ENCODE results near the gene TMED5.

Gene TMED5

DNA sequence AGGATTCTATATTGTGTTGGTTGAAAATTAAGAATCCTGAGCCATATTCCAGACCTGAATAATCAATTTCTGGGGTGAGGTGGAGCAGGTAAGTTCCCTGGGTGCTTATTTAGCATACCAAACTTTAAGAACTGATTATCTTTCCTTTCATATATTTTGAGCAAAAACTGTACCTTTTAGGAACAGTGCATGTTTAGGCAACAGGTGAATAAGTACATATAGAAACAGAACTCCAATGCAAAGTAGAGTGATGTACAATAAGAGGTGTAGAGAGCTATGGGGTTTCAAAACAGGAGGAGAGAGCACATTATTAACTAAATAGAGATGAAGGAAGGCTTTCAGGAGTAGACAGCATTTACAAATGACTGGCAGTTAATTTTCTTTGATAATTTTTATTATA, 28.7 kb downstream of the TMED5 start:
- no peak overlapping the region for H3K27ac ChIP-seq (ENCODE audit: low read length)
- H3K9ac ChIP-seq (ENCODE audit: low read length in 2 of 2): no peak overlapping the region
- no peaks in the 10 kb centered on the region for H3K9me3 ChIP-seq (ENCODE audit: control insufficient read depth in 2 of 2, low read length in 2 of 2)
- peaks cover 15 to 17% of the 10 kb centered on the region in 2 donors for H3K36me3 ChIP-seq (ENCODE audit: control insufficient read depth in 2 of 2, insufficient read depth in 2 of 2, low read length in 2 of 2)
- H3K4me3 ChIP-seq (ENCODE audit: low read length in 2 of 2): no peak overlapping the region
- H3K27me3 ChIP-seq (ENCODE audit: control insufficient read depth in 1 of 2, insufficient read depth in 2 of 2, low read length in 2 of 2): no peaks in the 10 kb centered on the region
- H3K4me1 ChIP-seq (ENCODE audit: control insufficient read depth, insufficient read depth, low read length): no peaks in the 10 kb centered on the region

DNA sequence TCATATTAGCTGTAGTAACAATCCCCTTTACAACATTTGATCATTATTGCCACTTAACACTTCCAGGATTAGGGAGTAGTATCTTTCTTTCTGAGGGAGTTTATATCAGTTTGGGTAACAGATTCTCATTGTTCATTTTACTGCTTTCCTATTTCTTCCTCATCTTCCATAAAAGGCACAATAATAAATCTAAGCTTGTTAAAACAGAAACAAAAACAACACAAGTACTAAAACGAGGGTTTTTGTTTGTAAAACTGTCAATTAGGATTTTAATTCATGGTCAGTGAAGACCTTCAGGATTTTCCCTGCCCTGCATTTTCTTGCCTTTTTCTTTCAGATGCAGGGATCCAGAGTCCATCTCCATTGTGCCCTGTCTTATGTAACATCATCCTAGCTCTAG, 29.5 kb downstream of the TMED5 start:
- H3K36me3 ChIP-seq (ENCODE audit: control insufficient read depth in 2 of 2, insufficient read depth in 2 of 2, low read length in 2 of 2): peaks cover 15% of the 10 kb centered on the region in 2 donors
- no peak overlapping the region for H3K27ac ChIP-seq (ENCODE audit: low read length)
- no peak overlapping the region for H3K9ac ChIP-seq (ENCODE audit: low read length in 2 of 2)
- H3K4me1 ChIP-seq (ENCODE audit: control insufficient read depth, insufficient read depth, low read length): no peaks in the 10 kb centered on the region
- no peak overlapping the region for H3K4me3 ChIP-seq (ENCODE audit: low read length in 2 of 2)
- no peaks in the 10 kb centered on the region for H3K9me3 ChIP-seq (ENCODE audit: control insufficient read depth in 2 of 2, low read length in 2 of 2)
- H3K27me3 ChIP-seq (ENCODE audit: control insufficient read depth in 1 of 2, insufficient read depth in 2 of 2, low read length in 2 of 2): no peaks in the 10 kb centered on the region

- Histone ChIP-seq H3K36me3 (ENCODE audit: control insufficient read depth in 2 of 2, insufficient read depth in 2 of 2, low read length in 2 of 2) (peaks cover 7 to 15% of the 10 kb centered on the region in 2 donors), H3K4me1 (ENCODE audit: control insufficient read depth, insufficient read depth, low read length) (no peaks in the 10 kb centered on the region), H3K4me3 (ENCODE audit: low read length in 2 of 2) (no peak overlapping the region), H3K9me3 (ENCODE audit: control insufficient read depth in 2 of 2, low read length in 2 of 2) (no peaks in the 10 kb centered on the region), H3K27me3 (ENCODE audit: control insufficient read depth in 1 of 2, insufficient read depth in 2 of 2, low read length in 2 of 2) (no peaks in the 10 kb centered on the region), H3K9ac (ENCODE audit: low read length in 2 of 2) (no peak overlapping the region), H3K27ac (ENCODE audit: low read length) (no peak overlapping the region)
Measured at GRCh38 chr1:93148001-93148400, 32.2 kb downstream of the TMED5 start.

GRCh38 chr1:93143769-93144168, 36.4 kb downstream of the TMED5 start:
- peaks cover 2 to 6% of the 10 kb centered on the region in 2 donors for H3K36me3 ChIP-seq (ENCODE audit: control insufficient read depth in 2 of 2, insufficient read depth in 2 of 2, low read length in 2 of 2)
- no peaks in the 10 kb centered on the region for H3K4me1 ChIP-seq (ENCODE audit: control insufficient read depth, insufficient read depth, low read length)
- no peak overlapping the region for H3K4me3 ChIP-seq (ENCODE audit: low read length in 2 of 2)
- H3K27me3 ChIP-seq (ENCODE audit: control insufficient read depth in 1 of 2, insufficient read depth in 2 of 2, low read length in 2 of 2): no peaks in the 10 kb centered on the region
- no peaks in the 10 kb centered on the region for H3K9me3 ChIP-seq (ENCODE audit: control insufficient read depth in 2 of 2, low read length in 2 of 2)
- H3K27ac ChIP-seq (ENCODE audit: low read length): no peak overlapping the region
- no peak overlapping the region for H3K9ac ChIP-seq (ENCODE audit: low read length in 2 of 2)

- no peak overlapping the region for H3K9ac ChIP-seq (ENCODE audit: low read length in 2 of 2)
- no peaks in the 10 kb centered on the region for H3K36me3 ChIP-seq (ENCODE audit: control insufficient read depth in 2 of 2, insufficient read depth in 2 of 2, low read length in 2 of 2)
- H3K27ac ChIP-seq (ENCODE audit: low read length): no peak overlapping the region
- H3K27me3 ChIP-seq (ENCODE audit: control insufficient read depth in 1 of 2, insufficient read depth in 2 of 2, low read length in 2 of 2): no peaks in the 10 kb centered on the region
- no peaks in the 10 kb centered on the region for H3K4me1 ChIP-seq (ENCODE audit: control insufficient read depth, insufficient read depth, low read length)
- no peaks in the 10 kb centered on the region for H3K9me3 ChIP-seq (ENCODE audit: control insufficient read depth in 2 of 2, low read length in 2 of 2)
- H3K4me3 ChIP-seq (ENCODE audit: low read length in 2 of 2): no peak overlapping the region
Measured at GRCh38 chr1:93143136-93143535, 37.1 kb downstream of the TMED5 start.

DNA sequence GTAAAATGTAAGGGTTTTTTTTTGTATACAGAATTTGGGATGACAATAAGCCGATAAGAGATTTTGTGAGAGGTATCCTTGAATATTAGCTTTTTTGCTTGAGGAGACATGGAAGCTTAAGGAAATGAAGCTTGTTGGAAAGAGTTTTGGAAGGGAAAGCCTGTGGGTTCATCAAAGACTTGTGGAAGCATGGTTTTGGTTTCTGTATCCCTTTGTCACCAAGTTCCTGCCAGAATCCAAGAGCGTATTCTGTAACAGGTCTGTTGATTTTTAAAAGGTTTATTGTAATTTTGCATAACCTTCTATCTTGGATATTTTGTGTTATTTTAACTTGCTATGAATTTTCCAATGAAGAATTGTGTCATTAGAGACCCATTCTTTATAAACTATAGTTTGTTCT, 38.1 kb downstream of the TMED5 start:
- H3K9me3 ChIP-seq (ENCODE audit: control insufficient read depth in 2 of 2, low read length in 2 of 2): no peaks in the 10 kb centered on the region
- peaks cover 0 to 7% of the 10 kb centered on the region in 2 donors for H3K36me3 ChIP-seq (ENCODE audit: control insufficient read depth in 2 of 2, insufficient read depth in 2 of 2, low read length in 2 of 2)
- no peak overlapping the region for H3K4me3 ChIP-seq (ENCODE audit: low read length in 2 of 2)
- no peak overlapping the region for H3K27ac ChIP-seq (ENCODE audit: low read length)
- no peaks in the 10 kb centered on the region for H3K4me1 ChIP-seq (ENCODE audit: control insufficient read depth, insufficient read depth, low read length)
- no peak overlapping the region for H3K9ac ChIP-seq (ENCODE audit: low read length in 2 of 2)
- no peaks in the 10 kb centered on the region for H3K27me3 ChIP-seq (ENCODE audit: control insufficient read depth in 1 of 2, insufficient read depth in 2 of 2, low read length in 2 of 2)

DNA sequence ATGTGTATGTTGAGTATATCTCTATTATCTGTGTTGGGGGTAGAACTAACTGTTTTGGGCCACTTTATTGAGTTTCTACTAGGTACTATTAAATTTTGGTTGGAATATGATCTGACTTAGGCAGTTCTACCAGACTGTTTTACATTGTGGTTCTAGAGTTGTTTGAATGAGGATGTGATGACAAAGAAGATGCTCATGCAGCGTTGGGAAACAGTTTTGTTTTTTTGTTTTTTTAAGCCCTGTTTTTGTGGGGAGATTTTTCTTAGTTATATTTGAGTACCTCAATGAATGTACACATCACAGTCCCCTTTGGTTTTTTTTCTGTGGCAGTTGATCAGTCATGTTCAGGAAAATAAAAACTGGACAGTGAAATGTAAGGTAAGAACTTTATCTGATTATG, 40.1 kb downstream of the TMED5 start:
- Histone ChIP-seq H3K4me1 (ENCODE audit: control insufficient read depth, insufficient read depth, low read length) (no peaks in the 10 kb centered on the region), H3K27ac (ENCODE audit: low read length) (no peak overlapping the region), H3K36me3 (ENCODE audit: control insufficient read depth in 2 of 2, insufficient read depth in 2 of 2, low read length in 2 of 2) (peaks cover 4 to 16% of the 10 kb centered on the region in 2 donors), H3K4me3 (ENCODE audit: low read length in 2 of 2) (no peak overlapping the region), H3K9ac (ENCODE audit: low read length in 2 of 2) (no peak overlapping the region), H3K9me3 (ENCODE audit: control insufficient read depth in 2 of 2, low read length in 2 of 2) (no peaks in the 10 kb centered on the region), H3K27me3 (ENCODE audit: control insufficient read depth in 1 of 2, insufficient read depth in 2 of 2, low read length in 2 of 2) (no peaks in the 10 kb centered on the region)

DNA sequence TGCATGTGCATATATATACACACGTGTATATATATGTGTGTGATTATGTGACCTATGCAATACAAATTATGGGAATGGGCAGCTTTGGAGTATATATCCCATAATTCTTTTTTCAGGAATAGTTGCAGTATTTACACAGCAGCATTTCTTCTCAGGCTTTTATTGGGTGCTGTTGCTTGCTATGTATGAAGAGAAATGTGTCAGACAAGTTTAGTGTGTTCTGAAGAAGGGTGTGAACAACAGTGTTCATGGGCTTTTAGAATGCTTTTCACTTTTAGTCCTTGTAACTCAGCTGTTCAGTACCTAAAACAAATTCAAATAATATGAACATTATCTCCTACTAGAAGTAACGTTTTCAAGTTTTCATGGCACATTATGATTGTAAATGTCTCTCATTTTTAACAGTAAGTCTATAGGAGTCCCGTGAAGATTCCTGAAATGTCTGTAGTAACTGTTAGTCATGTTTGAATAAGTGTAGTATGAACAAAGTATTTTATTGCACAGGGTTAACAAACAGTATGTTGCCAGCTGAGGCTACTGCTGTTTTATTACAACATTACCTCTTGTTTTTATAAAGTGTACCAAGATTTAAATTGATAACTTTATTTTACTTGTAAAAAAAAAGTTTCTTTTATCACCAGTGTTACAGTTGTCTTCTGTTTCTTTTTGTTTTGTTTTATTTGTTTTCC, 42.5 kb downstream of the TMED5 start:
- Histone ChIP-seq H3K36me3 (ENCODE audit: control insufficient read depth in 2 of 2, insufficient read depth in 2 of 2, low read length in 2 of 2) (peaks cover 6 to 24% of the 10 kb centered on the region in 2 donors), H3K9ac (ENCODE audit: low read length in 2 of 2) (no peak overlapping the region), H3K4me1 (ENCODE audit: control insufficient read depth, insufficient read depth, low read length) (no peaks in the 10 kb centered on the region), H3K9me3 (ENCODE audit: control insufficient read depth in 2 of 2, low read length in 2 of 2) (no peaks in the 10 kb centered on the region), H3K27ac (ENCODE audit: low read length) (no peak overlapping the region), H3K27me3 (ENCODE audit: control insufficient read depth in 1 of 2, insufficient read depth in 2 of 2, low read length in 2 of 2) (no peaks in the 10 kb centered on the region), H3K4me3 (ENCODE audit: low read length in 2 of 2) (no peak overlapping the region)

- peaks cover 6 to 24% of the 10 kb centered on the region in 2 donors for H3K36me3 ChIP-seq (ENCODE audit: control insufficient read depth in 2 of 2, insufficient read depth in 2 of 2, low read length in 2 of 2)
- no peak overlapping the region for H3K4me3 ChIP-seq (ENCODE audit: low read length in 2 of 2)
- H3K27me3 ChIP-seq (ENCODE audit: control insufficient read depth in 1 of 2, insufficient read depth in 2 of 2, low read length in 2 of 2): no peaks in the 10 kb centered on the region
- H3K27ac ChIP-seq (ENCODE audit: low read length): no peak overlapping the region
- H3K9me3 ChIP-seq (ENCODE audit: control insufficient read depth in 2 of 2, low read length in 2 of 2): no peaks in the 10 kb centered on the region
- no peaks in the 10 kb centered on the region for H3K4me1 ChIP-seq (ENCODE audit: control insufficient read depth, insufficient read depth, low read length)
- no peak overlapping the region for H3K9ac ChIP-seq (ENCODE audit: low read length in 2 of 2)
Measured at GRCh38 chr1:93136445-93136844, 43.8 kb downstream of the TMED5 start.

GRCh38 chr1:93132638-93133037, 47.6 kb downstream of the TMED5 start:
- Histone ChIP-seq H3K9me3 (ENCODE audit: control insufficient read depth in 2 of 2, low read length in 2 of 2) (no peaks in the 10 kb centered on the region), H3K27me3 (ENCODE audit: control insufficient read depth in 1 of 2, insufficient read depth in 2 of 2, low read length in 2 of 2) (no peaks in the 10 kb centered on the region), H3K27ac (ENCODE audit: low read length) (no peak overlapping the region), H3K36me3 (ENCODE audit: control insufficient read depth in 2 of 2, insufficient read depth in 2 of 2, low read length in 2 of 2) (peaks cover 6 to 21% of the 10 kb centered on the region in 2 donors), H3K4me1 (ENCODE audit: control insufficient read depth, insufficient read depth, low read length) (no peaks in the 10 kb centered on the region), H3K9ac (ENCODE audit: low read length in 2 of 2) (no peak overlapping the region), H3K4me3 (ENCODE audit: low read length in 2 of 2) (no peak overlapping the region)

- no peak overlapping the region for H3K4me3 ChIP-seq (ENCODE audit: low read length in 2 of 2)
- H3K9me3 ChIP-seq (ENCODE audit: control insufficient read depth in 2 of 2, low read length in 2 of 2): no peaks in the 10 kb centered on the region
- no peak overlapping the region for H3K27ac ChIP-seq (ENCODE audit: low read length)
- peaks cover 2 to 4% of the 10 kb centered on the region in 2 donors for H3K36me3 ChIP-seq (ENCODE audit: control insufficient read depth in 2 of 2, insufficient read depth in 2 of 2, low read length in 2 of 2)
- H3K27me3 ChIP-seq (ENCODE audit: control insufficient read depth in 1 of 2, insufficient read depth in 2 of 2, low read length in 2 of 2): no peaks in the 10 kb centered on the region
- no peak overlapping the region for H3K9ac ChIP-seq (ENCODE audit: low read length in 2 of 2)
- no peaks in the 10 kb centered on the region for H3K4me1 ChIP-seq (ENCODE audit: control insufficient read depth, insufficient read depth, low read length)
Measured at GRCh38 chr1:93129507-93130099, 50.6 kb downstream of the TMED5 start.

Data from stomach smooth muscle (tissue), 2 donors.